GM18498 (cell line): Measurements from ENCODE around the gene C2orf68.
A peak's percentile ranks its signal among the peaks of the same experiment; 100 is the strongest.
"Not testable (repeated sequence)": the region's sequence is repeated elsewhere in the genome, so short reads cannot be mapped to it uniquely, and the experiment has no call there.

ENCODE experiments used
- ATAC-seq: cut with Tn5 transposase; IDR thresholded peaks from one replicate; pipeline ENCODE4 v1.9.1; 2021; ENCODE audit warnings: mild to moderate bottlenecking, moderate library complexity; ENCODE audit not compliant: unreplicated experiment

The C2orf68 gene

DNA sequence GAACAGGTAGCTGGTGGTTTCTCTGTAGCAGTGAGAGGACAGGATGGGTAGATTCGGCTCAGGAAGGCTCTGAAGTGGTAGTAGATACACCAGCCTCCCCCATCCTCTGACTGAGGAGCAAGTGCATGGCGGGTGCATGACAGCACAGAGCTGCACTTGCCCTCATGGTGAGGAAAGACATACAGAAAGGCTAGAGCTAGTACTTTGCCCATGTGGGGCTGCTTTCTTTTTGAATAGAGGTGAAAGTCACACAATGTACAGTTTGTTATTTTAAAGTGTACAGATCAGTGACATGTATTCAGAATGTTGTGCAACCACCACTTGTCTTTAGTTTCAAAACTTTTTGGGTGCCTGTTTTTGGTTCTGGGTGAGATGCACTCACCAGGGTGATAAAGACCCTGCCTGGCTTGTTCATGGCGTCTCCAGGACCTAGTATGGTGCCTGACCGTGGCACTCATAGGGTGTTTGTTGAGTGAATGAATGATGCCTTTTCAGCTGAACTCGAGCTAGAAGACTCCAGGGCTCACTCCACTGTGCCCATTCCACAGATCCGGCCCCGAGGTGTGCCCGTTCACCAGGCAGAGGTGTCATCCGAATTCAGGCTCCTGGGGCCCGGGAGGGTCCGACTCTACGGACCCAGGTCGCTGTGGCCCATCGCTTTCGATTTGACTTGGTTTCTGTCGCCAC is 28.1 kb downstream of the C2orf68 start:
- ATAC-seq: peak; percentile 66

DNA sequence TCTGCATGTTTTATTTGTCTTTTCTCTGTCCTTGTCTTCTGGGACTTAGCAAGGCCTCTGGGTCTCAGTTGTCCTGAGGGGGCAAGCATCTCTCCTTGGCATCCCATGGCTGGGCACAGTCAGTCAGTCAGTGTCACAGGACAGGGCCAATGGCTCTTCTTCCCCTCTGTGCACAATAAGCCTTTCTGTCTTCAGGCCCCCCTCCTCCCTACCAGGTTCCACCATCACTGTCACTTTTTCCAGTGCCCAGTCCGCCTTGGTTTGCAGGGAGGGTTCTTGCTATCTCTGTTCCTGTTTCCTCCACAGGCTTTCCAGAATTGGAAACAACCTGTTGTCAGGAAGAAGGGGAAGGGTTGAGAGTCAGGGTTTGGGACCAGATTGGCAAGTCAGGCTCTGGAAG is 29.4 kb downstream of the C2orf68 start:
- no peak for ATAC-seq

DNA sequence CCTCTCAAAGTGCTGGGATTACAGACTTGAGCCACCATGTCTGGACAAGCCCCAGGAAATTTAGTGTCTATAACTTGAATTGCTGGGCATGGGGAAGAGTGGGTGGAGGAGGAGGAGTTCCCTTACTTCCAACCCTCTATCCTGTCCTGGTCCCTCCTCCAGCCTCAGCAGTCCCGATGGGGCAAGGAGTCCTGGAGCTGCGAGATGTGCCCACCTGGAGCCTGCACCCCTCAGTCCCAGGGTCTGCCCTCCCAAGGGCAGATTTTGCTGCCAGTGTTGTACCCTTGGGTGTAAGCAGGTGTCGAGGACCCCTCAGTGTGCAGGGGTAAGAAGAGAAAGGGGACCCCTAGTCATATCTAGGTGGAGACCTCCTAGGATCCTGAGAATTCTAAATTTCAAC is 31.7 kb downstream of the C2orf68 start:
- ATAC-seq: no peak

DNA sequence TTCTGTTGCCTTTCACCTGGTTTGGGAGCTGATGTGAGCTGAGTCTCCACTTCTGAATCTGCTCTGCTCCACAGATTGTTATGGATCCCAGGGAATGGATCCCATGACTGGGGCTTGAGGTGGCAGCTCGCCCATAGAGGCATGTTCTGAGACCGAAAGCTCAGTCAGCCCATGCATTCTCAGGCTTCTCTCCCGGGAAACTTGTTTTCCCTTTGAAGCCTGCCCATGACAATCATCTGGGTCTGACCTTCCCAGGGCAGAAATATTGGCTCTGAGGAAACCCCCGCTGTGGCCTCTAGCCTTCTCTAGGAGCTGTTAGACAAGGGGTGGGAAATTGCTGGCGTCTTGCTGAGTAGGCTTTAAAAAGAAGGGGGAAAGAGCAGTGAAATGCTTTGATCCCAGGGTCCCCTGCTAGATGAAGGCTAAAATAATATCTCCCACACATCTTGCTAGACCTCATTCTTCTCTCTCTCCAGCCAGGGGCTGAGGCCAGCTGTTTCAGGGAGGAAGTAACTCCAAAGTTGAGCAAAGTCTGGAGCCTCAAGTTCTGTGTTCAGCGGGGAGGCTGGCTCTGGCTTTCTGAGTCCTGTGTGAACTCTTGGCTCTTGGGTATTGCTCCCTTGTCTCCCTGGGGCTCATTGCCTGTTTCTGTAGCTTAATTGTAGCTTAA is 32.5 kb downstream of the C2orf68 start:
- ATAC-seq: no peak

- peak; percentile 57 for ATAC-seq
These were observed 33.4 kb downstream of the C2orf68 start for GRCh38 chr2:85578243-85579180.

DNA sequence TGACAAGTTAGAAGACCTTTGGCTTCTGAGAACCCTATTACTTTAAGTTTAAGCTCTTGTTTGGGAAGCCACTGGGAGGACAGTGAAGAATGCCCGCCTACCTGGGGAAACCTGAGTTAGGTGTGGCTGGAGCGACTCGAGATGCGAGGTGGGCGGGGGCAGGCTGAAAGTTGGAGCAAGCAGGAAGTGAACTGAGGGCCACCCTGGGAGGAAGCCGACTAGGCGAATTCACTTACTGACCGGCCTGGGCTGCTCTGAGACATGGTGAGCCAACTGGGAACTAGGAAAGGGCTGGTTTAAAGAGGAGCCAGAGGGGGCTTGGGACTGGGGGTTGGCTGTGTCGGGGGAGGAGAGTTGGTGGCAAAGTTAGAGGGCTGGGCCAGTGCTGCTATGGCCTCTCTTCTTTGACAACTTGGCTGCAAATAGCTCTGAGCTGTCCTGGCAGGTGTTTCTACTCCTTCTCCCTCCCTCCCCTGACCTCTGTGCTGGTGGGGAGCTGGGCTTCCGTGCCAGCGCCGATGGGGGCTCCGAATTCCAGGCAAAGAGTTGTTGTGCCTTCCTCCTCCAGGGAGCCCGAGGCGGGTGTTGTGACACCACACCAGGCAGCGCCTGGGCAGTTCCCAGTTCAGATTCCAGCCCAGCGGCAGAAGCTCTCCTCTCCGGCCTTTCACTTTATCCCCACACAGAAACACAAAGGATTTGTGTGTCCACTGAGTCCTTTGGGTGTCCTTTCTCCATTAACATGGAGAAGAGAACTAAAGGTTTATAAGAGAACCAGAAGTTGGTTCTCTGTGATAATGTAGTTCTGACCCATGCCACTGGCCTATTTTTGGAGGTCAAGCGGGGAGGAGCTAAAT is 34.3 kb downstream of the C2orf68 start, which contains the start of gene VAMP8:
Gene VAMP8, plus strand, starts transcription at position 201 of the 857 bp plus-strand sequence. Its CDS starts 61 bp downstream, at position 262.
- peak; percentile 77 for ATAC-seq

- ATAC-seq: no peak
These were observed 34.8 kb downstream of the C2orf68 start for GRCh38 chr2:85577063-85577385.

- ATAC-seq: no peak
These were observed 36.1 kb downstream of the C2orf68 start for GRCh38 chr2:85575739-85576138.

DNA sequence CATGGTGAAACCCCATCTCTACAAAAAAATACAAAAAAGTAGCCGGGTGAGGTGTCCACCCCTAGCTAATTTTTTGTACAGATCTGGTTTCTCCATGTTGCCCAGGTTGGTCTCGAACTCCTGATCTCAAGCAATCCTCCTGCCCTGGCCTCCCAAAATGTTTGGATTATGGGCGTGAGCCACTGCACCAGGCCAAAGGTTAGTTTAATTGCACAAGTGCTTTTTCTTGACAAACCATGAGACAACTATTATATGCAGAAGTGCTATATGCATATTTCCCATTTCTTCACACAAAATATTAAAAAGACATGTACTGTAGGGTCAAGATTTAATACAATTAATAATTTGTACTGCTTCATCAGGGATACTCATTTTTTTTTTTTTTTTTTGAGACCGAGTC is 45.6 kb downstream of the C2orf68 start:
- no peak for ATAC-seq

GRCh38 chr2:85564144-85564563 is 47.7 kb downstream of the C2orf68 start:
- ATAC-seq: no peak

- peak; percentile 92 for ATAC-seq
These were observed 50.3 kb downstream of the C2orf68 start, which contains the start of gene GGCX for GRCh38 chr2:85561280-85562212. TSS of gene GGCX (minus strand) at chr2:85561493. CDS start at chr2:85561428, 65 bp downstream.

DNA sequence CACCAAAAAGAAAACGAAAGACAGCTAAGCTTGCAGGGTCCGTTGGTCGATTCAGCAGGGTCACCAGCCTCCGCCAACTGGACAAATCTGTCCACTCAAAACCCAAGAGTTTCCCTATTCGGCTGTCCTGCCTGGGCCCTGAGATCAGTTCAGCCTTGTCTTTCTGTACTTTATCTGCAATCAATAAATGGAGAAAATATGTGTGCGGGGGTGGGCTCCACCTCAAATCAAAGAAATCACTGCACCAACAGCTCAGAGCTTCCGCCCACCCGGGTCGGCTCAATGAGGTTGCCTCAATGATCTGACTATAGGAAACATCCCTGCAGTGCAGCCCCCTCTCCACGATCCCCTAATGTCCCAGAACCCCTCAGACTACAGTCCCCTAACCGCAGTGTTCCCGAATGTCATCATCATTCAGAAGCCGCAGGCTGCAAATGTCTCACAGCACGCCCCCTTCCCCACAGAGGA is 51.0 kb downstream of the C2orf68 start:
- ATAC-seq: peak; percentile 12

GRCh38 chr2:85560403-85560726 is 51.5 kb downstream of the C2orf68 start:
- ATAC-seq: not testable (repeated sequence)

- no peak for ATAC-seq
These were observed 53.7 kb downstream of the C2orf68 start for GRCh38 chr2:85558160-85558559.

DNA sequence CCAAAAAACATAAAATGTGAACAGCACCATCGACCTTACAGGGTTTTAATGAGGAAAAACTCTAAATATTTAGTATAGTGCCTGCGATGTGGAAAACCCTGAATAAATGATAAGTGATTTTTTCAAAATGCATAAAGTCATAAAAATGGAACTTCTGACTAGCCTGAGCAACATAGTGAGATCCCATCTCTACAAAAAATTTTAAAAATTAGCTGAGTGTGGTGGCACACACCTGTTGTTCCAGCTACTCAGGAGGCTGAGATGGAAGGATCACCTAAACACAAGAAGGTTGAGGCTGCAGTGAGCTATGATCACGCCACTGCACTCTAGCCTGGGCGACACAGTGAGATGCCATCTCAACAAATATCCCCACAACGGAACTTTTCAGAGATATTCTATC is 54.7 kb downstream of the C2orf68 start:
- no peak for ATAC-seq
